GM12878 (cell line): Measurements from ENCODE around the gene IQCK.

Experiments
- CHD4 ChIP-seq: fragments of 200-600 bp; sonication (generic); IDR thresholded peaks from 2 replicates; pipeline ENCODE4 v1.6.1; 2016; ENCODE audit warnings: mild to moderate bottlenecking
- CTCF ChIP-seq, 3 experiments: IDR thresholded peaks in 2 of 3; conservative IDR thresholded peaks in 1 of 3; 2 replicates each; pipeline ENCODE4 v1.5.1; 2011; ENCODE audit warnings: low read depth in 3 of 3, low read length in 3 of 3, mild to moderate bottlenecking in 3 of 3, control low read depth in 2 of 3, moderate library complexity in 2 of 3, inconsistent platforms in 1 of 3, mixed read lengths in 1 of 3; ENCODE audit not compliant: control insufficient read depth in 2 of 3, insufficient read depth in 1 of 3; ENCODE audit errors: extremely low read depth in 1 of 3
- NFYA ChIP-seq: IDR thresholded peaks from 2 replicates; pipeline ENCODE4 v1.6.1; 2011; ENCODE audit warnings: low read depth, mild to moderate bottlenecking, low read length, improper control_type of control experiment, borderline replicate concordance
- POLR2A ChIP-seq: IDR thresholded peaks from 2 replicates; pipeline ENCODE4 v1.6.1; 2011; ENCODE audit warnings: low read depth, mild to moderate bottlenecking, low read length
- REST ChIP-seq: IDR thresholded peaks from 2 replicates; pipeline ENCODE4 v1.6.1; 2012; ENCODE audit warnings: mild to moderate bottlenecking, low read depth, low read length

GRCh38 chr16:19715566-19715965, 2.5 kb upstream of the IQCK start:
- TF ChIP-seq CTCF (IDR thresholded peaks at IDR 0.05 in 2 of 3, conservative IDR thresholded peaks at IDR 0.05 in 1 of 3; ENCODE audit: control insufficient read depth in 2 of 3, extremely low read depth in 1 of 3, insufficient read depth in 1 of 3, low read depth in 3 of 3, low read length in 3 of 3) (no peak), POLR2A (no peak), CHD4 (no peak), NFYA (no peak), REST (no peak)
